Muscle layer of duodenum (tissue), 2 donors: Measurements from ENCODE around the gene CPM.

Experiments
- H3K27ac ChIP-seq: one replicate; pipeline ENCODE4 v1.7.0; 2013; ENCODE audit warnings: mild to moderate bottlenecking, low read length
- H3K27me3 ChIP-seq: one replicate; pipeline ENCODE4 v1.7.0; 2013; ENCODE audit warnings: low read depth, mild to moderate bottlenecking, control low read depth, low read length
- H3K36me3 ChIP-seq, 2 donors: one replicate each; pipeline ENCODE4 v1.7.0; 2013; ENCODE audit warnings: low read length in 2 of 2, control low read depth in 1 of 2, mild to moderate bottlenecking in 1 of 2; ENCODE audit not compliant: insufficient read depth in 2 of 2, control insufficient read depth in 1 of 2
- H3K4me1 ChIP-seq, 2 donors: one replicate each; pipeline ENCODE4 v1.7.0; 2013; ENCODE audit warnings: low read length in 2 of 2, mild to moderate bottlenecking in 2 of 2, control low read depth in 1 of 2, moderate library complexity in 1 of 2; ENCODE audit not compliant: insufficient read depth in 2 of 2, control insufficient read depth in 1 of 2
- H3K4me3 ChIP-seq, 2 donors: one replicate each; pipeline ENCODE4 v1.7.0; 2013; ENCODE audit warnings: low read length in 2 of 2, low read depth in 1 of 2, mild to moderate bottlenecking in 1 of 2
- H3K9me3 ChIP-seq, 2 donors: one replicate each; pipeline ENCODE4 v1.7.0; 2013; ENCODE audit warnings: low read length in 2 of 2, control low read depth in 1 of 2, mild to moderate bottlenecking in 1 of 2; ENCODE audit not compliant: control insufficient read depth in 1 of 2
- donor health status: healthy.

CPM gene

GRCh38 chr12:68886636-68887572 lies 46.1 kb downstream of the CPM start:
- no peak overlapping the region for H3K4me3 ChIP-seq
- H3K9me3 ChIP-seq, result no peaks in the 10 kb centered on the region

GRCh38 chr12:68885381-68885780 lies 47.6 kb downstream of the CPM start:
- no peaks in the 10 kb centered on the region for H3K9me3 ChIP-seq
- no peaks in the 10 kb centered on the region for H3K27me3 ChIP-seq
- no peak overlapping the region for H3K27ac ChIP-seq
- no peak overlapping the region for H3K4me3 ChIP-seq
- no peaks in the 10 kb centered on the region for H3K4me1 ChIP-seq
- H3K36me3 ChIP-seq, result no peaks in the 10 kb centered on the region

More at GRCh38 chr12:68886636-68887572, 46.1 kb downstream of the CPM start:
- Histone ChIP-seq H3K27me3 (no peaks in the 10 kb centered on the region), H3K36me3 (no peaks in the 10 kb centered on the region), H3K27ac (no peak overlapping the region), H3K4me1 (no peaks in the 10 kb centered on the region)

DNA sequence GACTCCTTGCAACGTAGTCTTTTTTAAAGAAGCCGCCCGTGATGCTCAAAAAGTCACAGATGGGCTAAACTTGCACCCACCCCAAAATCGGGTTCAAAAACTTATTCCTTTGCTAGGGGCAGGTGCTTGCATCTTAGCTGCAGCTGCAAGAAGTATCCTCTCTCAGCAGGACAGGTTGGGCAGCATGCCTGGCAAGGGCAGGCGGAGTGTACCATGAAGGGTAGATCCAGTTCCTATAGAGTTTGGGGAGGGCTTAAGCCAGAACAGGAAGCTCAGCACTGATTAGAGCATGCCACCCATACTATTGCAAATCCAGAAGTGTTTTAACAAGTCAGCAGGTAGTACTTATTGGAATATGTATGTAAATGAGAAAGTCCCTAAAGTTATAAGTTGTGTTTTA lies 48.7 kb downstream of the CPM start:
- H3K9me3 ChIP-seq, result no peaks in the 10 kb centered on the region
- no peaks in the 10 kb centered on the region for H3K4me1 ChIP-seq
- no peak overlapping the region for H3K27ac ChIP-seq
- no peak overlapping the region for H3K4me3 ChIP-seq
- no peaks in the 10 kb centered on the region for H3K36me3 ChIP-seq
- no peaks in the 10 kb centered on the region for H3K27me3 ChIP-seq

DNA sequence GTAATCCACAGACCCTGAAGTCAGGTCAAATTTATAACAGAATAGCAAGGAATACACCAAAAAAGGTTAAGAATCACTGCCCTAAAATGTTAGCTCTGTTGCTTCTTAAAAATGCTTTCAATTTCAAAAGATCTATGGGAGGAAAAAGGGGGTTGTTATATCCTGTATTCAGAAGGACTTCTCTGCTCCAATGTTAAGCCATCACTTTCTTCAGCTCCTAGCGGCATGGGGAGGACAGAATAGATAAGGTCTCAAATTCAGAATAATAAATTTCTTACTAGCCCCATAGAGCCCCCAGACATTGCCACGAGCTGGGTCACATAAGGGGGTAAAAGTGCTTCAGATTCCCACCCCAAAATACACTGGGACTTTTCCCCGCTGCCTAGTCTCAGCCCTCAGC lies 49.8 kb downstream of the CPM start:
- H3K4me1 ChIP-seq, result no peaks in the 10 kb centered on the region
- no peaks in the 10 kb centered on the region for H3K36me3 ChIP-seq
- H3K4me3 ChIP-seq, result no peak overlapping the region
- H3K9me3 ChIP-seq, result peaks cover 0 to 3% of the 10 kb centered on the region in 2 donors
- H3K27me3 ChIP-seq, result no peaks in the 10 kb centered on the region
- H3K27ac ChIP-seq, result no peak overlapping the region

DNA sequence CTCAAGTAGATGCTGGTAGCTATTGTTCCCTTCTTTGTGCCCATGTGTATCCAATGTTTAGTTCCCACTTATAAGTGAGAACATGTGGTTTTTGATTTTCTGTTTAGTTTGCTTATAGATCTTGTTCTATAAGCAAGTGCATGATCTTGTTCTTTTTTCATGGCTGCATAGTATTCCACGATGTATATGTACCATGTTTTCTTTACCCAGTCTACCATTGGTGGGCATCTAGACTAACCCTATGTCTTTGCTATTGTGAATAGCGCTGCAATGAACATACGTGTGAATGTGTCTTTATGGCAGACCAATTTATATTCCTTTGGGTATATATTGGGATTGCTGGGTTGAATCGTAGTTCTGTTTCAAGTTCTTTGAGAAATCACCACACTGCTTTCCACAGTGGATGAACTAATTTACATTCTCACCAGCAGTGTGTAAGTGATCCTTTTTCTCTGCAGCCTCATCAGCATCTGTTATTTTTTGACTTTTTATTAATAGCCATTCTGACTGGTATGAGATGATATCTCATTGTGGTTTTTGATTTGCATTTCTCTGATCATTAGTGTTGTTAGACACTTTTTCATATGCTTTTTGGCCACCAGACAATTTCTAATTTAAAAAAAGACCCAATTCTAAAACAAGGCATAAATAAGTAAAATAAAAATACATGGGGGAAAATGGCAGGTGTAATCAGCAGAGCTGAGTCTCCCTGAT lies 50.6 kb downstream of the CPM start:
- Histone ChIP-seq H3K4me3 (no peak overlapping the region), H3K4me1 (no peaks in the 10 kb centered on the region), H3K27me3 (no peaks in the 10 kb centered on the region), H3K9me3 (peaks cover 0 to 6% of the 10 kb centered on the region in 2 donors), H3K36me3 (no peaks in the 10 kb centered on the region), H3K27ac (no peak overlapping the region)

DNA sequence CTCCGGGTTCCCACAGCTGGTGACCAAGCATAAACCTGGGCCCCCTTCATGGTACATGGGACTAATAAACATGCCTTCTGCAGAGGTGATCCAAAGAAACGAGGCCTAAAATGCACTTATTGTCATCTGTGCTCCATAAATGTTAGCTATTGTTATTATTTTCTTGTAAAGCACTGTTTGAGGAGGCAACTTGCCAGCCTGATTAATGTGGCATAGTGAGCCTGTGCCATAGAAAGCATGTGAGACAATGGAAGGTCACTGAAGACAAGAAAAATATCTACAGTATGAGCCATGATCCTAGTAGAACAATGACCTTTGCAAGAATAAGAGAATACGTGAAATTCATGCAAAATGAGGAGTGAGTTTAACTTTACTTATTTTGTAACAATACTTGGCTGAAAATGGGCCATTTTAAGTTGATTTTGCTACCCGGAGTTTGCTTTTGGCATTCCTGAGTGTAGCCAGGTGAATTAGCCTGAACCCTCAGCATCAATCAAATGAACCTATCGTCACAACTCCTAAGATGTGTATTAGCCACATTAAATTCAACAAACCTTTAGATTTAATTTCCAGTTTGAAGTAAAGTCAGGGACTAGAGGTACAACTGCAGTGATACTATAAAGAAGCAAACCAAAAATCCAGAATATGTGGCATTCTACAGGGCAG lies 52.2 kb downstream of the CPM start:
- H3K4me3 ChIP-seq, result no peak overlapping the region
- no peak overlapping the region for H3K27ac ChIP-seq
- H3K27me3 ChIP-seq, result no peaks in the 10 kb centered on the region
- no peaks in the 10 kb centered on the region for H3K36me3 ChIP-seq
- peaks cover 0 to 6% of the 10 kb centered on the region in 2 donors for H3K9me3 ChIP-seq
- H3K4me1 ChIP-seq, result no peaks in the 10 kb centered on the region

DNA sequence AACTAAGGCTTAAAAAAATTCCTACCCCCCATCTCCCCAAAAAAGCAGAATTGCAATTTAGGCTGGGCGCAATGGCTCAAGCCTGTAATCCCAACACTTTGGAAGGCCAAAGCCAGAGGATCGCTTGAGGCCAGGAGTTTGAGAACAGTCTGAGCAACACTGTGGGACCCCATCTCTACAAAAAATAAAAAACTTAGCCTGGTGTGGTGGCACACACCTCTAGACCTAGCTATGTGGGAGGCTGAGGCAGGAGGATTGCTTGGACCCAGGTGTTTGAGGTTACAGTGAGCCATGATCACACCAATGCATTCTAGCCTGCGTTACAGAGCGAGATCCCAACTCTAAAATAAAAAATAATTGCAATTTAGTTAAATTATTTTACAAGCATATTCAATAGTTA lies 54.1 kb downstream of the CPM start:
- Histone ChIP-seq H3K27ac (no peak overlapping the region), H3K9me3 (peaks cover 0 to 6% of the 10 kb centered on the region in 2 donors), H3K4me3 (no peak overlapping the region), H3K36me3 (no peaks in the 10 kb centered on the region), H3K4me1 (no peaks in the 10 kb centered on the region), H3K27me3 (no peaks in the 10 kb centered on the region)

- Histone ChIP-seq H3K4me3 (no peak overlapping the region), H3K9me3 (peaks cover 0 to 6% of the 10 kb centered on the region in 2 donors), H3K36me3 (no peaks in the 10 kb centered on the region), H3K4me1 (no peaks in the 10 kb centered on the region), H3K27me3 (no peaks in the 10 kb centered on the region), H3K27ac (no peak overlapping the region)
These were observed 54.7 kb downstream of the CPM start for GRCh38 chr12:68878283-68878682.

GRCh38 chr12:68877583-68877982 lies 55.4 kb downstream of the CPM start:
- H3K27me3 ChIP-seq, result no peaks in the 10 kb centered on the region
- H3K4me1 ChIP-seq, result no peaks in the 10 kb centered on the region
- H3K27ac ChIP-seq, result no peak overlapping the region
- H3K36me3 ChIP-seq, result no peaks in the 10 kb centered on the region
- H3K9me3 ChIP-seq, result peaks cover 0 to 6% of the 10 kb centered on the region in 2 donors
- H3K4me3 ChIP-seq, result no peak overlapping the region

DNA sequence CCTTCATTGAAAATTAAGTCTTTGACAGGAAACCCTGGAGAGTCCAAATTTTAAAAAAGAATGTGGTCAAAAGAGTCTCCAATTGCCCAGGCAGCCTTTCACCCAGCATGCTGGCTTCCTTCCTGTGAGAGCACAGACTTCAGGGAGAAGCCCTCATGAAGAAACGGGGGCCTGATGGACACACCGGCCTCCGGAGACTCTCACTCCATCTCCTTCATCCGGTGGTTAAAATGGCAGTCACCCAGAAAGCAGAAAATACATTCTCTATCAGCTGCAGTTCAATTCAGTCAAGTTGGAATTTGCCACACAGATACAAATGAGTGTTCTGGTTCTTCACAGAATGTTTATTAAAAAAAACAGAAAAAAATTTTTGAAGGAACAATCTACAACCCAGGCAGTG lies 56.5 kb downstream of the CPM start:
- no peak overlapping the region for H3K27ac ChIP-seq
- H3K4me3 ChIP-seq, result no peak overlapping the region
- peaks cover 0 to 6% of the 10 kb centered on the region in 2 donors for H3K9me3 ChIP-seq
- no peaks in the 10 kb centered on the region for H3K27me3 ChIP-seq
- H3K36me3 ChIP-seq, result no peaks in the 10 kb centered on the region
- H3K4me1 ChIP-seq, result no peaks in the 10 kb centered on the region

DNA sequence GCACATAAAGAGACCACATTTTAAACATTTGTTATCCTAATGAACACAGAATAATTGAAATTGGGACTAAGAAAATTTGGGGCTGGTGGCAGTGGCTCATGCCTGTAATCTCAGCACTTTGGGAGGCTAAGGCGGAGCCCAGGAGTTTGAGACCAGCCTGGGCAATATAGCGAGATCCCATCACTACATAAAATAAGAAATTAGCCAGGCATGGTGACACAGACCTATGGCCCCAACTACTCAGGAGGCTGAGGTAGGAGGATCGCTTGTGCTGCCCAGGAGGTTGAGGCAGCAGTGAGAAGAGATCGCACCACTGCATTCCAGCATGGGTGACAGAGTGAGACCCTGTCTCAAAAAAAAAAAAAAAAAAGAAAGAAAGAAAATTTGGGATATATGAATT lies 59.7 kb downstream of the CPM start:
- Histone ChIP-seq H3K4me1 (no peaks in the 10 kb centered on the region), H3K4me3 (no peak overlapping the region), H3K27ac (no peak overlapping the region), H3K9me3 (peaks cover 0 to 4% of the 10 kb centered on the region in 2 donors), H3K36me3 (peaks cover 0 to 6% of the 10 kb centered on the region in 2 donors), H3K27me3 (no peaks in the 10 kb centered on the region)
